ENCODE results near the gene BUB1. TPM values are rescaled to one million over a fixed set of nuclear protein-coding genes. Genes with fewer than 3 reads are reported as not detected.
"Not testable (repeated sequence)": the region's sequence is repeated elsewhere in the genome, so short reads cannot be mapped to it uniquely, and the experiment has no call there.

The BUB1 gene
- total RNA-seq, 2 donors from 2014 or later = 14.7 to 47.3 TPM

GRCh38 chr2:110702514-110703380 lies 24.9 kb upstream of the BUB1 start:
- Histone ChIP-seq H3K4me3 (no peak overlapping the region), H3K27me3 (no peaks in the 10 kb centered on the region), H3K36me3 (no peaks in the 10 kb centered on the region), H3K4me1 (no peaks in the 10 kb centered on the region), H3K9ac (ENCODE audit: low read depth in 2 of 2, low read length in 2 of 2) (no peak overlapping the region), H3K27ac (no peak overlapping the region), H3K9me3 (no peaks in the 10 kb centered on the region)
- DNase-seq = no peak
- intact Hi-C loops (cut with DNase I) = no loop called here
- no peak for TF ChIP-seq CTCF (IDR thresholded peaks at IDR 0.05)

DNA sequence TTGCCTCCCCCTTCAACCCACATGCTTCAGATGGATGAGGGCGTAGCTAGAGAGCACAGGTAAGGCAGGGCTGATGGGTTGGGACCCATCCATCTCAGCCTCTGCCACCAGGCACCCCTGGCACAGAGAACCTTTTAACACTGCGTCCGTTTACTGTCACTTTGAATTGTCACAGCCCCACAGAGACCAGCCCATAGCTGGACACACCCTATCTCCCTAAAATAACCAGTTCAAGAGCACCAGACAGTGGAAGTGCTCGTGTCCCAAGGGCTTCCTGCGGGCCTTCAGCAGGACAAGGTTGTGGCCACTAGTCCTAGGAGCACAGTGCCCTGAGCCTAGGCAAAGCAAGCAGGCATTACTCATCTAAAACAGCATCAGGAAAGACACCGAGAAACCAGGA lies 20.4 kb upstream of the BUB1 start:
- H3K4me1 ChIP-seq; H3K27me3 ChIP-seq; H3K27ac ChIP-seq; H3K36me3 ChIP-seq; H3K9me3 ChIP-seq; H3K4me3 ChIP-seq; H3K9ac ChIP-seq (ENCODE audit: low read depth in 2 of 2, low read length in 2 of 2); DNase-seq; intact Hi-C loops (cut with DNase I): not testable (repeated sequence)

DNA sequence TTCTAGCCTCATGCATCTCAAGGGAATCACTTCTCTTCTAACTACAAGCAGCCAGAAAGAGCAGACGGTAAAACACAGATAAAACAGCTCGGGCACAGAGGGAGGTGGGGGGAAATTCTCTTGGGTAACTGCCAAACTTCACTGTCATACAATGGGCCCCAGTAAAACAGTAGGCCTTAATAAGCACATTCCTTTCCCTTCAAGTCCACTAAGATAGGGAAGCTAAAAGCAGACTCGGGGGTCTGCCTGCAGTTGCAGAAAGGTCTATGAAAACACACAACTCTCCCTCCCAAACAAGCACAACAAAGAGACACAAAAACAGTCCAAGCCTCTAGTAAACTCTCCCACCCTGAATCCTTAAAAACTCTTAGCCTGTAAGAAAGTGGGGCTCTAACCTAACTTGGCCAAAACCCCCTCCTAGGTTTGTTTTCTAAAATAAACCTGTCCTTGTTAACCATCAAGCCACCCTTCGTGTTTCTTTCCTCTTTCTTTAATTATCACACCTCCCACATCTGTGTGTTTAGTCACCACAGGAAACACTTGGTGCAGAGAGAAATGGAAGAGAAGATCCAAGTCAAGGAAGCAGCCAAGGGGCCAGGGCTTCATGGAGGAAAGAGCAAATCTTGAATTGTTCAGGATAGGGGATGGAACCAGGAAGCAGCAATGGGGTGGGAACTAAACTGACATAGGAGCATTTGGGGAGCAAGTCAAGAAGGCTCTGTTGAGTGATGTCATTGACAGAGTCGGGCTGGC lies 17.5 kb upstream of the BUB1 start:
- H3K4me3 ChIP-seq; H3K36me3 ChIP-seq; H3K9me3 ChIP-seq; DNase-seq; H3K27ac ChIP-seq; intact Hi-C loops (cut with DNase I); H3K9ac ChIP-seq (ENCODE audit: low read depth in 2 of 2, low read length in 2 of 2); H3K27me3 ChIP-seq; H3K4me1 ChIP-seq: not testable (repeated sequence)

DNA sequence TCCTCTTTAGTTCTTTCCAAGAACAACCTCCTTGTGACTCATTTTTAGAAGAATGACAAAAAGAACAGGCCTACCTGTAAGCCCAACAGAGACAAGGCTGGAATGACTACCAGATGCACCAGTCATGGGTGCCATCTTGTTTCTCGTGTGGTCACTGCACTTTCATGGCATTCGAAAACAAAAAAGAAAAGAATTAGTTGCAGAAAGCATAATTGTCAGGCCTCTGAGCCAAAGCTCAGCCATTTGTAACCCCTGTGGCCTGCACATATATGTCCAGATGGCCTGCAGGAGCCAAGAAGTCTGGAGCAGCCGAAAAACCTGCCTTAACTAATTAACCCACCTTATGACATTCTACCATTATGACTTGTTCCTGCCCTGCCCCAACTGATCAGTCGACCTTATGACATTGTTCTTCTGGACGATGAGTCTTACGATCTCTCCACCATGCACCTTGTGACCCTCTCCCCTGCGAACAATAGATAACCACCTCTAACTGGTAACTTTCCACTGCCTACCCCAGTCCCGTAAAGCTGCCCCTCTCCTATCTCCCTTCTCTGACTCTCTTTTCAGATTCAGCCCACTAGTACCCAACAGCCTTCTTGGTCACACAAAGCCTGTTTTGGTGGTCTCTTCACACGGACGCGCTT lies 13.9 kb upstream of the BUB1 start:
- no peak for TF ChIP-seq CTCF (IDR thresholded peaks at IDR 0.05)
- H3K9me3 ChIP-seq = no peaks in the 10 kb centered on the region
- intact Hi-C loops (cut with DNase I) = no loop called here
- DNase-seq = no peak
- H3K9ac ChIP-seq (ENCODE audit: low read depth in 2 of 2, low read length in 2 of 2) = no peak overlapping the region
- no peaks in the 10 kb centered on the region for H3K36me3 ChIP-seq
- no peaks in the 10 kb centered on the region for H3K4me1 ChIP-seq
- H3K4me3 ChIP-seq = no peak overlapping the region
- no peak overlapping the region for H3K27ac ChIP-seq
- H3K27me3 ChIP-seq = no peaks in the 10 kb centered on the region

- no peaks in the 10 kb centered on the region for H3K36me3 ChIP-seq
- no peak for TF ChIP-seq CTCF (IDR thresholded peaks at IDR 0.05)
- DNase-seq = no peak
- no peak overlapping the region for H3K4me3 ChIP-seq
- no peaks in the 10 kb centered on the region for H3K9me3 ChIP-seq
- H3K9ac ChIP-seq (ENCODE audit: low read depth in 2 of 2, low read length in 2 of 2) = no peak overlapping the region
- no peaks in the 10 kb centered on the region for H3K4me1 ChIP-seq
- no peaks in the 10 kb centered on the region for H3K27me3 ChIP-seq
- H3K27ac ChIP-seq = no peak overlapping the region
- intact Hi-C loops (cut with DNase I) = no loop called here
Observed at GRCh38 chr2:110690083-110690965, 12.5 kb upstream of the BUB1 start.

- H3K27me3 ChIP-seq = no peaks in the 10 kb centered on the region
- H3K27ac ChIP-seq = no peak overlapping the region
- no peaks in the 10 kb centered on the region for H3K9me3 ChIP-seq
- no peaks in the 10 kb centered on the region for H3K4me1 ChIP-seq
- DNase-seq = no peak
- TF ChIP-seq CTCF (IDR thresholded peaks at IDR 0.05) = no peak
- intact Hi-C loops (cut with DNase I) = no loop called here
- H3K36me3 ChIP-seq = no peaks in the 10 kb centered on the region
- no peak overlapping the region for H3K9ac ChIP-seq (ENCODE audit: low read depth in 2 of 2, low read length in 2 of 2)
- no peak overlapping the region for H3K4me3 ChIP-seq
Observed at GRCh38 chr2:110688594-110689091, 10.8 kb upstream of the BUB1 start.

DNA sequence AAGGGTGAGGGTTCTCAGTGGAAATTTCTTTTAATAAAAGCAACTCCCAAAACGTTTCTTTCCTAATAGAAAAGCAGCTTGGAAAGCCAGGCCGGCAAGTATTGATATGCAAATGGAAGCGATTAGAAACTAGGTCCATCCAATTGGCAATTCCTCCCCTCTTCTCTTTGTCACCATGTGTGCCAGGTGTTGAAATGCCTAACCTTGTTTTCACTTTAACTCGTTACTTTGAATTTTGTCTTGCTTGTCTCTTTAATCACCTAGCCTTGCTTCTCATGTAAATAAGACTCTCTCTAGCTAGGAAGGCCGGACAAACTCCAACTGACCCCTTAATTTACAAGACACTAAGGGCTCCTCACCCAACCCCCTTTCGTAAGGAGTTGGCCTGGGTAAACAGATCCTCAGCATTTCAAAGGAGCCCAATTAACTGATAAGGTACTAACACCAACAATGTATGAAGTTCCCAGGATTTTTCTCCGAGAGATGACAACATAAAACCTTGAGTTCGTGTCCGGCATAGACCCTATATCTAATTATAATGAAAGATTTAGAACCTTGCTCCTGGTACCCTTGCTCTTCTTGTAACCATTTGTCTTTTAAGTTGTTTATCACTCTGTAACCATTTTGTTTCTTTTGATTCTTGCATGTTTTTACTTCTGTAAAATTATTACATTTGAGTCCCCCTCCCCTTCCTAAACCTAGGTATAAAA lies 10.1 kb upstream of the BUB1 start:
- H3K9ac ChIP-seq (ENCODE audit: low read depth in 2 of 2, low read length in 2 of 2); H3K9me3 ChIP-seq; H3K27ac ChIP-seq; H3K36me3 ChIP-seq; H3K27me3 ChIP-seq; H3K4me3 ChIP-seq; DNase-seq; intact Hi-C loops (cut with DNase I); H3K4me1 ChIP-seq: not testable (repeated sequence)
